Tibial nerve (tissue), 4 donors: ENCODE data around the gene STAB2.

Experiments
- CTCF ChIP-seq, 5 experiments: fragments of 200-600 bp in 3 of 5; fragments of 450-650 bp in 2 of 5; sonication (generic) in 3 of 5; IDR thresholded peaks; one replicate each; pipeline ENCODE4 v1.5.1; 2016 to 2019; ENCODE audit warnings: antibody characterized with exemption in 5 of 5, mild to moderate bottlenecking in 3 of 5, moderate library complexity in 2 of 5
- EP300 ChIP-seq, 2 donors: sonication (generic); formaldehyde crosslinking; IDR thresholded peaks; one replicate each; pipeline ENCODE4 v1.6.1; 2017; ENCODE audit warnings: antibody characterized with exemption in 2 of 2, mild to moderate bottlenecking in 1 of 2
- POLR2A ChIP-seq, 2 donors: fragments of 450-650 bp; IDR thresholded peaks; one replicate each; pipeline ENCODE4 v1.6.1; 2017; ENCODE audit warnings: antibody characterized with exemption in 2 of 2, mild to moderate bottlenecking in 2 of 2, moderate library complexity in 2 of 2

- TF ChIP-seq POLR2A (IDR thresholded peaks at IDR 0.05) = no peak
- no peak for TF ChIP-seq CTCF (IDR thresholded peaks at IDR 0.05)
- TF ChIP-seq EP300 (IDR thresholded peaks at IDR 0.05) = no peak
Measured at GRCh38 chr12:103780093-103780440, 193.0 kb downstream of the STAB2 start.
